HG03558 (cell line): ENCODE results near the gene SMKR1.
"Not testable (repeated sequence)": the region's sequence is repeated elsewhere in the genome, so short reads cannot be mapped to it uniquely, and the experiment has no call there.

Experiments
- ATAC-seq: cut with Tn5 transposase; IDR thresholded peaks from one replicate; pipeline ENCODE4 v1.9.1; 2021; ENCODE audit warnings: moderate number of reproducible peaks; ENCODE audit not compliant: unreplicated experiment; ENCODE audit errors: extremely low read depth

SMKR1 gene

GRCh38 chr7:129522971-129523340, 20.6 kb downstream of the SMKR1 start:
- ATAC-seq: no peak

- no peak for ATAC-seq
Measured at GRCh38 chr7:129523924-129524323, 21.6 kb downstream of the SMKR1 start.

- not testable (repeated sequence) for ATAC-seq
Measured at GRCh38 chr7:129524405-129524804, 22.1 kb downstream of the SMKR1 start.

- ATAC-seq: no peak
Measured at GRCh38 chr7:129525225-129525862, 23.0 kb downstream of the SMKR1 start.

- ATAC-seq: no peak
Measured at GRCh38 chr7:129529643-129530042, 27.3 kb downstream of the SMKR1 start.

- ATAC-seq: no peak
Measured at GRCh38 chr7:129530795-129531391, 28.6 kb downstream of the SMKR1 start.

GRCh38 chr7:129531721-129532120, 29.4 kb downstream of the SMKR1 start:
- no peak for ATAC-seq

- no peak for ATAC-seq
Measured at GRCh38 chr7:129532375-129532774, 30.0 kb downstream of the SMKR1 start.

GRCh38 chr7:129534558-129535274, 32.4 kb downstream of the SMKR1 start:
- not testable (repeated sequence) for ATAC-seq

GRCh38 chr7:129535896-129536295, 33.6 kb downstream of the SMKR1 start:
- ATAC-seq: no peak

GRCh38 chr7:129536323-129536722, 34.0 kb downstream of the SMKR1 start:
- no peak for ATAC-seq

- ATAC-seq: no peak
Measured at GRCh38 chr7:129538790-129539189, 36.5 kb downstream of the SMKR1 start.

GRCh38 chr7:129540340-129540739, 38.0 kb downstream of the SMKR1 start:
- no peak for ATAC-seq

GRCh38 chr7:129544700-129545099, 42.4 kb downstream of the SMKR1 start:
- ATAC-seq: no peak

GRCh38 chr7:129550693-129551360, 48.5 kb downstream of the SMKR1 start:
- no peak for ATAC-seq

GRCh38 chr7:129553899-129554461, 51.6 kb downstream of the SMKR1 start:
- ATAC-seq: no peak

- ATAC-seq: no peak
Measured at GRCh38 chr7:129556607-129557133, 54.3 kb downstream of the SMKR1 start.

GRCh38 chr7:129557686-129558481, 55.6 kb downstream of the SMKR1 start:
- ATAC-seq: no peak

GRCh38 chr7:129559564-129559963, 57.2 kb downstream of the SMKR1 start:
- no peak for ATAC-seq

- ATAC-seq: no peak
Measured at GRCh38 chr7:129560831-129561230, 58.5 kb downstream of the SMKR1 start.
